Activated naive CD8-positive, alpha-beta T cell treated with anti-CD3 and anti-CD28 coated beads, Interleukin-2, amount 50 U/mL, for 16 hours (primary cell): Measurements from ENCODE around the gene MYO3A.

Source experiments
- DNase-seq: peaks from one replicate; pipeline ENCODE4 v3.0.0-alpha.2; 2020; ENCODE audit warnings: low read depth, low spot score

The MYO3A gene

DNA sequence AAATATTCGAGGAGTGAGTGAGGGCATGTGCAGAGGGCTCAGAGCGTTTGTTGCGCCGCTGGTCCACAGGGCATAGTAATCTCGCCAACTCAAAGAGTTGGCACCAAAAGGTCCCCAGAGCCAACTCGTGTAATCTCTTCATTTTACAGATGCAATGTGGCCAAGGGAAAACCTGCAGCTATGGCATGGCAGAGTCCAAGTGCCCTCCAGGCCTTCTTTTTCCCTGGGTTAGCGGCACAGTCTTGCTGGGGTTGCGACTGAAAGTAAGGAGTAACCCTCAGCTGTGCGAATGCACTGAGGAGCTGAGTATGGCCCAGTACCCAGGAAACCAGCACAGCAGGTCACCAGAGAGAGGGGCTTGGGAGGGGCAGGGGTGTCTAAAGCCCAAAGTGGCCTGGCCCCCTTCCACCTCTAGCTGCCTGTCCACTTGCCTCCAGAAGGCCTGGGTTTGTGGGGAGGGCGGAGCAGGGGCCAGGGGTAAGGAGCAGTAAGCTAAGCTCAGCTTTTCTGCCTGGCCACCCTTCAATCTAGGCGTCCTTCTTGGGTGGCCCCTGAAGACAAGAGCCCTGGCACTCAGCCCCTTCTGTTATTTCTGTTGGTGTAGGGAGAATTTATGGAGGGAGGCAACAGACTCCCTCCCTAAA lies 279.2 kb downstream of the MYO3A start:
- DNase-seq = no peak

DNA sequence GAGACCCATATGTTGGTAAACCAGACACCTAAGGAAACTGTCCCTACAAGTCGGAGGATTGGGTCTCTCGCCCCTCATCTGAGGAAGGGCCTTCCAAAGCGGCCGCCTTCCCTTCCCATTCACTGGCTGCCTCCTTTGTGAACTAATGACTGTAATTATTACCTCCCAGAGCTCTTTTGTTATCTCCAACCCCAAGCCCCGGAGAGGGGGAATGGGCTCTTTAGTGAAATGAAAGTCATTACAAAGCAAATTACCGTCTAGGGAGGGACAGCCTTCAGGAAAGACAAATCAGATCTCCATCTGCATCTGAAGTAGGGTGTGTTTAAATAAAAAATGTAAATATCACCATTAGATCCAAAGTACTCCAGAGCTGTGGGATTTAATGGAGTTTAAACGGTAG lies 280.0 kb downstream of the MYO3A start:
- no peak for DNase-seq

DNA sequence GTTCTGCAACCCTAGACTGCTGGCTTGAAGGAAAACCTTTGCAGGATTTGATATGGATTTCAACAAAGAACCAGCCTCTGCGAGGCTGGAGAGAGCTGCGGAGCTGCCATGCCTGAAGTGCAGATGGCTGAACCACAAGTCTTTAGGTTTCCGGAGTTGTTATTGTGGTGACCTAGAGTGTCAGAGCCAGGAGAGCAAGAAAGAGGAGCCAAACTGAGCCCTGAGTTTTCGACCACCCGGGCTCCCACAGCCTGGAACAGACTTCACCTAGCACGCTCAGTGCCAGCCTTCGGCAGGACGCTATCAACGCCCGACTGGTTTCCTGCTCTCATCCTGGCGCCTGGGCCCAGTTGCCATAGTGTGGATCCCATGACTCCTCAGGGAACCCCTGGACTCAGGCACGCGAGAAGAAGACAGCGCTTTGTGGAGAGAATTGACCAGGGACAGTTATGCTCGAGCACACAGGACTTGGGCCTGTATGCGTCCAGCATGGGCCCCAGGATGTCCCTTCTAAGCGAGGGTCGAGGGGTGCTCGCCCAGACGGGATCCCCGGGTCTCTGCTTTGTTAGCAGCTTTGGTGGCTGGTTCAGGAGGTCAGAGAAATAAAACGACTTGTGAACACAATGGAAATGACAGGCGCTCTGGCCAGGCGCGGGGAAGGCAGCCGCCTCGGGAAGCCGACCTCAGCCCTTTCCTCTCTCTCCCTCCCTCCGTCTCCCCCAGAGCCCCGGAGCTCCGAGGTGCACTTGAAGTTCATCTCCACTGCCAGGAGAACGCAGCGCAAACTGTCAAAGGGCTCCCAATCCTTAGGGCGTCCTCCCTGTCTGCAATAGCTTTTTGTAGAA lies 280.7 kb downstream of the MYO3A start:
- no peak for DNase-seq

DNA sequence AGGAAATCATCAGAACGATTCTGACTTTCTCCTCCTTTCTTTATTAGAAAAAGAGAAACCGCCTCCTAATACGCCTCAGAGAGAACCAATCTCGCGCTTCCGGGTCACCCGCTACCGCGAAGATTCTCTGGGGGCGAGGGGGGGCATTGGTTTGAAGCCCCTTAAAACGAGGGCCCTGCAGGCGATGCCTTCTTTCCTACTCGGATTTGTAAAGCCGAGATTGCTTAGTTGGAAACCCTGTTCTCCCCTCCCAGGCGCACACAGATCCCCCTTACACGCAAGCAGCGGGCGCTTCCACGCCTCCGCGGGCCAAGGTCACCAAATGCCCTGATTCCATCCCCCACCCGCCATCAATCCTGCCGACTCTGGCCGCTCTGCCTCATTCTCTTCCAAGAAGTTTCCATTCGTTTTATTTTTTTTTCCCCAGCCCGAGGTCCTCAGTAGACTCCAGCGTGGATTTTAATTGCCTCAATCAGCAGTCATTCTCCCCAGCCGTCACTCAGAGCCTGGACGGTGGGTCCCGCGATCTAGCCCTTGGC lies 281.4 kb downstream of the MYO3A start:
- DNase-seq = no peak

DNA sequence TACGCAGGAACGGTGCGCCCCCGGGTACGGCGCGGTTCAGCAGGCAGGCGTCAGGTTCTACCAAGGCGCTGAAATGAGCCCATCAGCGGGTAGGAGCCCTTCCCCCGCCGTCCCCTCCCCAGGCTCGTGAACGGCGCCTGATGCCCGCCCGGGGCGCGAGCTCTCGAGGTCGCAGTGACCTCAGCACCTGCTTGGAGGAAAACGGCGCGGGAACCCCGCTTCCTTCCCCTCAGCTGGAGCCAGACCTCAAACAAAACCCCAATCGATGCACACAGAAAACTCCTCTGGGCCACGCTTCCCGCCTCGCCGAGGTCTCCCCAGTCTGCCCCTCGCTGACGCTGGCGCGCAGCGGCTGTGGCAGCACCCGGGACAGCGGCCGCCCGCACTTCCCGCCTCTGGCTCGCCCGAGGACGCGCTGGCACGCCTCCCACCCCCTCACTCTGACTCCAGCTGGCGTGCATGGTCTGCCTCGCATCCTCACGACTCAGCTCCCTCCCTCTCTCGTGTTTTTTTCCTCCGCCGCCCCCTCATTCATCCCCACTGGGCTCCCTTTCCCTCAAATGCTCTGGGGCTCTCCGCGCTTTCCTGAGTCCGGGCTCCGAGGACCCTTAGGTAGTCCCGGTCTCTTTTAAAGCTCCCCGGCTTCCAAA lies 282.0 kb downstream of the MYO3A start:
- no peak for DNase-seq

DNA sequence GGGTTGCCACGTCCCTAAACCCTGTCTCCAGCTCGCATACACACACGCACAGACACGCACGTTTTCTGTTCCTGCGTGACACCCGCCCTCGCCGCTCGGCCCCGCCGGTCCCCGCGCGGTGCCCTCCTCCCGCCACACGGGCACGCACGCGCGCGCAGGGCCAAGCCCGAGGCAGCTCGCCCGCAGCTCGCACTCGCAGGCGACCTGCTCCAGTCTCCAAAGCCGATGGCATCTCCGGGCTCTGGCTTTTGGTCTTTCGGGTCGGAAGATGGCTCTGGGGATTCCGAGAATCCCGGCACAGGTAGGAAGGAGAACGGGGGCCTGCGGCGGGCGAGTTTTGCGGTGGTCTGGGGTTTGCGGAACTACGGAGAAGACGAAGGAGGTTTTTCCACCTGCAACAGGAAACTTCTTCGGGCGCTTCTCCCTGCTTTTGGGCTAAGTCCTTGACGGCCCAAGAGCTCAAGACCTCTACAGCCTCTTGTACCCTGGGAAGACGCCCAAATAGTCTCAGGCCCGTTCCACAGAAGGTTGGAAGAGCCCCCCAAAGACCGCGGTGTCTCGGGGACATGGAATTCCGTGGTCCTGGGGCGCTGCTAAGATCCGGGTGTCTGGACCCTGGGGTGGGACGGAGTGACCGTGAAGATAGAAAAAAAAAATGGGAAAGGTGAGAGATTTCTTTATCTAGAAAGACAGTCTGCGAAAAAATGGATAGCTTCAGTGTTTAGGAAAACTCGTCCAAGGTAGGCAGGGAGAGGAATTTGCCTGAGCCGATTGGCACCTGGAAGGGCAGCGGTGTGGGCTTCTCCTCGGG lies 282.8 kb downstream of the MYO3A start, which contains the start of gene GAD2:
GAD2 (plus strand) TSS at position 190 of the 811 bp plus-strand sequence; CDS start at position 226, 36 bp downstream.
- no peak for DNase-seq

DNA sequence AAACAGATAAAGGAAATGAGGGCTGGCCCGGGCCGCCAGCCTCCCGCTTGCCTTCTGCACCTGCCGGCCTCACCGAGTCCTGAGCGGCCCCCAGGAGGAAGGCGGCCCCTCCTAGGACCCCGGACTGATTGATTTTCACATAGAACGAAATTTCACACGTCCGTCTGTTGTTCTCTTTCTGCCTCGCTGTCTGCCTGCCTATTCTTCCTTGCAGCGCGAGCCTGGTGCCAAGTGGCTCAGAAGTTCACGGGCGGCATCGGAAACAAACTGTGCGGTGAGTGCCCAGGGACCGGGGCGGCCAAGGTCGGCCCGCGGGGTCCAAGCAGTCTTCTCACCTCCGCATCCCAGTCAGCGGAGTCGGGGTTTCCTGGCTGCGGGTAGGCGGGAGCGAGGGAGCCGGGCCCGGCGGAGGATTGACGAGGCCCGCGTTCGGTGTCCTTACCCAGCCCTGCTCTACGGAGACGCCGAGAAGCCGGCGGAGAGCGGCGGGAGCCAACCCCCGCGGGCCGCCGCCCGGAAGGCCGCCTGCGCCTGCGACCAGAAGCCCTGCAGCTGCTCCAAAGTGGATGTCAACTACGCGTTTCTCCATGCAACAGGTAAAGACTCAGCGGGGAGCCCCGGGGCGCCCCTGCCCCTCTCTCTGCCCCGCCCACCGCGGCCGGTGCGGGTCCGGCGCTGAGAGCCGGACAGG lies 283.5 kb downstream of the MYO3A start:
- DNase-seq = no peak

DNA sequence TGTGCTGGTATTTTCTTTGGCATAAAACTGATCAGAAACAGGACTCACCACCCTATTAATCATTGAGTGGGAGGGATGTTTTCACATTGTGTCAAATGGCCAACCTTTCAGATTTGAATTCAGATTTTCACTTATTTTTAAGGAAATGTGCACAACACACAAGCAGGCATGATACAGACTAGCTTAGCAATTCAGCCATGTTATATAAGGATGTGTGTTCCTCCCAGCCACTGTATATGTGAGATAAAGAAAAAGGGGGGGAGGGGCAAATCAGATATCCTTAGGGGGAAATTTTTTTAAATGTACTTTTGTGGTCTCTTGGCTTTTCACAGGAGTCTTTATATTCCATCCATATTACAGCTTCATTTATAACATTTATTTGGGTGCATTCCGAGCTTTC lies 285.6 kb downstream of the MYO3A start:
- DNase-seq = no peak

DNA sequence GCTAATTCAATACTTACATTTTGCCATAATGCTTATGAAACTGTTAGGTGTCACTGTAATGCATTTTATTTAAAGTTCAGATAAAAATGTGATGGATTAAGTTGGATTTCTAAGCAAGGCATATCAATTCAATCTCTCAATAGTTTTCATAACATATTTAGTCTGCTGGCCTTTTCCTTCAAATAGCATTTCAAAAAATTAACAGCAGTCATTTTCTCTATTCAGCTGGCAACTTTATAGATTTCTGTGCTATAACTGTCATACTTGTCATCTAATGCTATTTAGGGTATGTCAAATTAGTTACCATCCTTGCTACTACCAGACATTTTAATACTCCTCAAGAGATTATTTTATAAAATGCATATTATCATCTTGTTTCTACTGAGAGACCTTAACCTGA lies 286.9 kb downstream of the MYO3A start:
- no peak for DNase-seq

DNA sequence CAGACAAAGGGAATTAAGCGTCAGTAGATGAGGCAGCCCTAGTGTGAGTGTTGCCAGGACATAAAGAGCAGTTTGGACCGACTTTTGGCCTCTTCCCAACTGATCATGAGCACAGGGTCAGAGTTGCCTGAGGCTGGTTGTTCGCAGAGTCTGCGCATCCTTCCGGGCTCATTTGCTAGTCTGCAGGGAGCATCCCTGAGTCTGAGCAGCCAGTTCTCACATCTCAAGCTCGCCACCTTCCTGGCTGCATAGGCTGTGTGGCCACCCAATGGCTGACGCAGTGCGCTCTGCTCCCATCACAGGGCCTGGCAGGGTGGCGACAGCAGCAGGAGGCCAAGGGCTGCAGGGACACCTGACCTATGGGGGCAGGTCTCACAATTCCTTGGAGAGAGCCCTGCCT lies 287.5 kb downstream of the MYO3A start:
- DNase-seq = no peak

DNA sequence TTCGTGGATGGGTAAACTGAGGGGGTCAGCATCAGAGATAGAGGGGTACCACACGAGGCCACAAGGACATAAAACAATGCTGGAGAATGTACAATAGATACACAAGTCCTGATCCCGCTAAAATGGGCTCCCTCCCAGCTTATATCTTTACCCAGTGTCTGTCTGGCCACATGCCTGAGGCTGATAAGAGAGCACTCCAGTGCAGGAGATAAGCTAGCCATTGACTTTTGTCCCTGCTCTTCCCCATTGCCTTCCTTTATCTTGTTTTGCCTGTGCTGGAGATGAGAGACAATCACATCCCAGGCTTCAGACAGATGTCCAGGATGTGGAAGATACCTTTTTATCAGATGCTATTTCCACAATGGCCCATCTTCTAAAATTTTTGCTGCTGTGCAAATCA lies 288.5 kb downstream of the MYO3A start:
- DNase-seq = no peak

DNA sequence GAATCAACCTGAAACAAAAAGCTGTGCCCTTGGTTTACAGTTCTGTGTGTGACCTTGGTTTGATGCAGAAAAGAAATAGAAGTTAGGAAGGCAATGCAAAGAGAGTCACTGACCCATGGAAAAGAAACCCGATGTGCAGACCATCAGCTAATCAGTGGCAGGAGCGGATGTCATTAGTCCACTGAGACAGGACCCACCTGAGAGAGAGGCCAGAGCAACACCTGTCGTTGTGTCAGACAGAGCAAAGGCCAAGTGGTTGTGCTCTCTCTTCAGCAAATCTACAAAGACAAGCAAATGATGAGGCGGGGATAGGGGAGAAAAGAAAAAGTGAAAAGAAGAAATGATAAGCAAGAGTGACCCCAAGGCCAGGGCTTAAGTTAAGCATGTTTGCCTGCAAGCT lies 291.3 kb downstream of the MYO3A start:
- DNase-seq = no peak

DNA sequence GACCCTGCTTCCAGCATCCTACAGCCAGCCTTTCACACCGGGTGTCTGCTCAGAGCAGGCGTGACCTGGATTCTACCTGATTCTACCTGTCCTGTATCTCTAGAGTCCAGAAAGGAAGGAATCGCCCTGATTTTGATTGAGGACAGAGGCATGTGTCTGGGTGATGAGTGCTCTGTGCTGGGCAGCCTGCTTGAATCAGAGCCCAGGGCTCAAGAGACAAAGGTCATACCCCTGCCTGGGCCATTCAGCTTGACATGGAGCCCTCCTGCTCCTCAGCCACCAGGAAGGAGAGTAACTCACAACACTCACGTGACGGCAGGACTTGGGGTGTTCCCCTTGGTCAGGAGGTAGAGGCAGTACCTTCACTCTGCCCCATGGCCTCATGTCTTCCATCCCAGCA lies 293.8 kb downstream of the MYO3A start:
- no peak for DNase-seq

DNA sequence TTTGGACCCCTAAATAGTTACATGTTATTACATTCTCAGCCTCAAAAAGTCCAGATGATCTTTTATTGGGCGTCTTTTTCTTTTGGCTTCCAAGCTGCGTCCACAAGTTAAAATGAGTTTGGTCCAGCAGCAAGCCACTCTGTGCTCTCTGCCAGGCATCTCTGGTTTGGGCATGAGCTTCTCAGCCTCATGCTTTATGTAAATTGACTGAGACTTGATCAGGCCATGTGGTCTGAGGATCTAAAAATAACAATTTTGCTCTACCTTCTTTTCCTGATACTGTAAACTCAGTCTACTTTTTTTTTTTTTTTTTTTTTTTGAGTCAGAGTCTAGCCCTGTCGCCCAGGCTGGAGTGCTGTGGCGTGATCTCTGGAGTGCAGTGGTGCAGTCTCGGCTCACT lies 298.1 kb downstream of the MYO3A start:
- DNase-seq = no peak

DNA sequence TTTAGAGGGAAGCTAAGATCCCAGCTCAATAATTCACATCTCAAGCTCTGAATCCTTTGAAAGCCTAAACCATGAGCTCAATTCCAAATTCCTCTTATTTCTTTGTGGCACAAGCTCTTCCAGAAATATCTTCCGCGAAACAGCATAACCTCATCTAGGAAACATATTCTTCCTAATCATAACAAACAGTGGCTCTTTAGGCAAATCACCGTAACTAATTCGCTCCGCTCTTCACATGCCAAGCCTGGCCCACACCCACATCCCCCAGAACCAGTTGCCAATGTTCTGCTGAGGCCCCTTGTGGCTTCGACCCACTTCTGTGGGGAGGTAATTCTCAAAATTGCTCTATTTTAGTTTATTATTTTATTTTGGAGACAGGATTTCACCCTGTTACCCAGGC lies 301.7 kb downstream of the MYO3A start:
- no peak for DNase-seq

DNA sequence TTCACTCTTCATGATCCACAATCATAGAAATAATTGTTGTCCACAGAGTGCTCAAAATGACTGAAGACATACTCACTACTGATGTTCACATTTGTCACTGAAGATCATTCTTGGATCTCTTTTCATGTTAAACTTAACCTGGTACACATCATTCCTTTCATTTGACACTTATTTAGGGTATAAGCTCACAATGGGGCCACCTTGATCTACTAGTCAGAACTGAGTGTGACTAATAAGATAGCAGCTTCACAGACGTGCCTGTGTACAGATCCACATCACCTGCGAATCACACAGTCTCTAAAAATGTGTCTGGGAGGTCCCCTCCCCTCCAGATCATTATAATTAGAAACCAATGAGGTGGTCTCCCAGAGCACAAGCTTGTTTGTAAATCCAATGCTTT lies 304.3 kb downstream of the MYO3A start:
- DNase-seq = no peak

DNA sequence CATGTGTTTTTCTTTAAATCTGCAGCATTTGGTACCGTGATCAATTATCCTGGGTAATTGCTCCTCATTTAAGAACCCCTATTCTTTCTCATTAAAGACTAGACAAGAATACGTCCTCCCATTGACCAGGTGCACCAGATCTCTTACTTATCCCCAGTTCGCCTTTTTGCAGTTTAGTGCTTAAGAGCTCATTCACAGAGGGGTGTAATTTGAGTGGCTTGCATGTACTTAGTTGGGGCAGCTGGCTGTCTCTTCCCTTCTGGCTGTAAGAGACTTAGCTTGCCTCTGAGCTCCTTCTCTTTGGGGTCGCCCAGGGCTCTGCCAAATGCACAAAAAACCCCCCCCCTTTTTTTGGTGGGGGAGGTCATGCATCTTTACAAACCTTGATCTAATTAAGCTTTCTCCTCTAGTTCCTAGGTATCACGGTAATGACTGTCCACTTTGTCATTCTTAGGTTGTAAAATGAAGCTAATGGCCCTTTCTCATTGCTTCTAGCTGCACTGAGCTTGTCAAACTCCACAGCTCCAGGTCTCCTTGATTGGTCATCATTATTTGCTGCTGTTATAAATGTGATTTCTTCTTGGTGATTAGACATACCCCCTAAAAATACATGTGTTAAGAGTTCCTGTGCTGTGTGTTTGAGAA lies 308.8 kb downstream of the MYO3A start:
- no peak for DNase-seq

DNA sequence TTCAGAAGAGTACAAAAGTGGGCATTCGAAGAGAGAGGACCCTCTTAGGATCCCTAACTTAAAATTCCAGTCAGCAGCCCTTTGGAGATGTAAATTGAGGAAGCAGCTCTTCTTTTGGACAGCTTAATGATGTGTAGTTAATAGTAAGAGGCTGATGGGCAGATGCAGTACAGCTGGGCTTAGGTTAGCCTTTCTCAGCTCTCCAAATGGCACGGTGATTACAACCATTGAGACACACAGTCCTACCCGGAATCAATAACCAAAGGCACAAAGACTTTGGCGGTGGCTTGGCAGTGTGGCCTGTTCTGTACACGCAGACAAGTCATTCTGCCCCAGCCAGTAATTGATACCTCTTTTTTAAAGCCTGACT lies 309.3 kb downstream of the MYO3A start:
- DNase-seq = no peak

DNA sequence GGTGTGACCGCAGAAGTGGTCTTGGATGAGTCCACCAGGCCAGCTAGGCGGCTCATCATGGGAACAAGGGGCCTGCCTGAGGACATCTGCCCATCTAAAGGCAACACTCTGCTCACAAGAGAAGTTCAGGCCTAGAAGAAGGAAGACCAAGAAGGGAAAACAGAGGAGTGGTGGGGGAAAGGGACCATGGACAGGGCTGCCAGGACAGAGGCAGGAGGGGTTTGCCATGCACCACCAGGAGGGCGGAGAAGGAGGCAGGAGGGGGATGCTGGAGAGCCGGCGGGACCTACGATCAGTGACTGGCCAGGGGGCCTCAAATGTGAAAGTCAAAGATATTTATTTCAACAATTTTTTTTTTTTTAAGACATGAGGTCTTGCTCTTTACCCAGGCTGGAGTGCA lies 315.7 kb downstream of the MYO3A start:
- no peak for DNase-seq

DNA sequence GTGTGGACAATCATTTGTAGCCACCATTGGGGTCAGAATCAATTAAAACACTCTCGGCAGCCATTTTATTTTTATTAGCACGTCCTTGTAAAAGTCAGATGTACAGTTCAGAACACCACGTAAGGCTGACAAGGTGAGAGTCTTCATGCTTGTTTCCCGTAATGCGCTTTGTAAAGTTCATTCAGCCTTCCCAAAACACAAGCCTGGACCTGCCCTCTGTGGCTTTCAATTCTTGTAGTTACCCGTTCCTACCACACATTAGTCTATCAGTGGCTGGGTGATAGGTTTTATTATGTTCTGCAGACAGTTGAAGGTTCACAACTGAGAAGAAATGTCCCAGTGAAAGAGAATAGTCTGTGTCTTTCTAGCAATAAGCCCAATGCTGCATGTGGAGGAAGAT lies 317.9 kb downstream of the MYO3A start:
- no peak for DNase-seq

DNA sequence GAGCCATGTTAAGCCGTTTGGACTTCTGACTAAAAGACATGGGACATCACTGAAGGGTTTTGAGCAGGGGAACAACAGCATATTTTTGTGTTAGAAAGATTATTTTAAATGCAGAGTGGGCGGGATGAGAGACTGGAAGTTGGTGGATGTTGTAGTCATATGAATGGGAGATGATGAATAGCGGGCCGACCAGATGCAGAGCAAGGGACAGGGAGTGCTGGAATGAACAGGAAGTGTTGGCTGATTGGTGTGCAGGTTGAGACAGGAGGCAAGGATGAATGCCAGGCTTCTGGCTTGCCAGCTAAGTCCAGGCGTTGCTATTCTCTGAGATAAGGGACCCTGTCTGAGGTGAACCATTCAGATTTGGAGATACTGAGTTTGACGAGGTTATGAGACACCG lies 320.6 kb downstream of the MYO3A start:
- no peak for DNase-seq
